IMR-90 (cell line): ENCODE data around the gene BUD23. TPM values are rescaled to one million over a fixed set of nuclear protein-coding genes. Genes with fewer than 3 reads are reported as not detected.

Experiments
- ATAC-seq: fragments of 200-7000 bp; cut with Tn5 transposase; 2 replicates; pipeline ENCODE4 v1.9.1; 2020; ENCODE audit warnings: low read depth, mild to moderate bottlenecking, moderate library complexity
- BruUV-seq: library from RNA; stranded (reverse); fragments of 400-500 nt; replicated peaks from 2 replicates; lab custom pipeline; 2021; lab: Mats Ljungman, UMichigan
- CTCF ChIA-PET: fragments of 300-600 bp; formaldehyde crosslinking; extraction: SDS; loops from one replicate; lab custom pipeline; 2021; ENCODE audit warnings: antibody characterized with exemption; lab: Yijun Ruan, JAX
- POLR2A ChIA-PET: fragments of 300-600 bp; sonication (Branson Sonifier 250); formaldehyde crosslinking; loops from one replicate; lab custom pipeline; 2022; ENCODE audit warnings: antibody characterized with exemption; ENCODE audit not compliant: unreplicated experiment; lab: Charles Lee
- DNase-seq: peaks from one replicate; pipeline ENCODE4 v3.0.0; 2013
- H2AFZ ChIP-seq: replicated peaks from 2 replicates; pipeline ENCODE3; 2013; ENCODE audit warnings: low read length, mild to moderate bottlenecking; ENCODE audit not compliant: poor library complexity
- H2AK5ac ChIP-seq: 2 replicates; pipeline ENCODE4 v1.6.1; 2013; ENCODE audit warnings: low read depth, low read length, inconsistent platforms
- H2AK9ac ChIP-seq: replicated peaks from 2 replicates; pipeline ENCODE3; 2013; ENCODE audit warnings: mild to moderate bottlenecking, low read depth, low read length, moderate library complexity; ENCODE audit not compliant: poor library complexity
- H2BK120ac ChIP-seq: 2 replicates; pipeline ENCODE4 v1.6.1; 2013; ENCODE audit warnings: low read depth, low read length, inconsistent platforms
- H2BK15ac ChIP-seq: 3 replicates; pipeline ENCODE4 v1.6.1; 2013; ENCODE audit warnings: low read depth, low read length, inconsistent platforms
- H2BK20ac ChIP-seq: 2 replicates; pipeline ENCODE4 v1.6.1; 2013; ENCODE audit warnings: low read depth, mild to moderate bottlenecking, inconsistent platforms, low read length, moderate library complexity
- H2BK5ac ChIP-seq: 2 replicates; pipeline ENCODE4 v1.6.1; 2013; ENCODE audit warnings: mild to moderate bottlenecking, low read depth, low read length, inconsistent platforms; ENCODE audit not compliant: poor library complexity, severe bottlenecking
- H3K14ac ChIP-seq: replicated peaks from 2 replicates; pipeline ENCODE4 v1.6.1; 2013; ENCODE audit warnings: low read depth, low read length, inconsistent platforms
- H3K18ac ChIP-seq: 2 replicates; pipeline ENCODE4 v1.6.1; 2013; ENCODE audit warnings: low read depth, low read length, control low read depth
- H3K23ac ChIP-seq: 2 replicates; pipeline ENCODE4 v1.6.1; 2013; ENCODE audit warnings: low read depth, low read length, inconsistent platforms
- H3K27ac ChIP-seq: 2 replicates; pipeline ENCODE4 v1.5.1; 2013; ENCODE audit warnings: mild to moderate bottlenecking, control low read depth, low read length; ENCODE audit not compliant: insufficient read depth
- H3K27me3 ChIP-seq: 2 replicates; pipeline ENCODE4 v1.6.1; 2013; ENCODE audit warnings: low read length; ENCODE audit not compliant: control insufficient read depth, insufficient read depth
- H3K36me3 ChIP-seq: 2 replicates; pipeline ENCODE4 v1.6.1; 2013; ENCODE audit warnings: low read length, mixed read lengths; ENCODE audit not compliant: control insufficient read depth, insufficient read depth
- H3K4ac ChIP-seq: 2 replicates; pipeline ENCODE4 v1.6.1; 2013; ENCODE audit warnings: low read depth, low read length, inconsistent platforms
- H3K4me1 ChIP-seq: 2 replicates; pipeline ENCODE4 v1.6.1; 2013; ENCODE audit warnings: low read length, mixed read lengths; ENCODE audit not compliant: control insufficient read depth, insufficient read depth
- H3K4me2 ChIP-seq: 2 replicates; pipeline ENCODE4 v1.6.1; 2013; ENCODE audit warnings: low read depth, mild to moderate bottlenecking, control low read depth, low read length, moderate library complexity
- H3K4me3 ChIP-seq: 2 replicates; pipeline ENCODE4 v1.5.1; 2013; ENCODE audit warnings: low read depth, mild to moderate bottlenecking, control low read depth, low read length, moderate library complexity; ENCODE audit not compliant: insufficient read depth
- H3K56ac ChIP-seq: 2 replicates; pipeline ENCODE4 v1.6.1; 2013; ENCODE audit warnings: low read length, inconsistent platforms; ENCODE audit not compliant: insufficient read depth; ENCODE audit errors: extremely low read depth
- H3K79me1 ChIP-seq, 2 experiments: 2 replicates each; pipeline ENCODE4 v1.6.1; 2013; ENCODE audit warnings: low read length in 2 of 2, inconsistent platforms in 1 of 2, low read depth in 1 of 2
- H3K9ac ChIP-seq: 2 replicates; pipeline ENCODE4 v1.6.1; 2013; ENCODE audit warnings: low read depth, low read length, control low read depth
- H3K9me1 ChIP-seq: 2 replicates; pipeline ENCODE4 v1.6.1; 2013; ENCODE audit warnings: low read length, inconsistent platforms; ENCODE audit not compliant: insufficient read depth
- H3K9me3 ChIP-seq: 2 replicates; pipeline ENCODE4 v1.6.1; 2013; ENCODE audit warnings: low read length; ENCODE audit not compliant: control insufficient read depth, insufficient read depth
- H4K20me1 ChIP-seq: 2 replicates; pipeline ENCODE4 v1.6.1; 2013; ENCODE audit warnings: low read length, inconsistent platforms; ENCODE audit not compliant: insufficient read depth
- H4K5ac ChIP-seq: 2 replicates; pipeline ENCODE4 v1.6.1; 2013; ENCODE audit warnings: mild to moderate bottlenecking, low read depth, low read length, control low read depth
- H4K8ac ChIP-seq, 2 experiments: 2 replicates each; pipeline ENCODE4 v1.6.1; 2013; ENCODE audit warnings: low read depth in 2 of 2, low read length in 2 of 2, control low read depth in 1 of 2, inconsistent platforms in 1 of 2
- H4K91ac ChIP-seq: 2 replicates; pipeline ENCODE4 v1.6.1; 2013; ENCODE audit warnings: low read depth, low read length, inconsistent platforms; ENCODE audit not compliant: insufficient read depth
- CEBPB ChIP-seq: IDR thresholded peaks from 2 replicates; pipeline ENCODE4 v1.6.1; 2012; ENCODE audit warnings: low read depth, low read length, improper control_type of control experiment
- ELK1 ChIP-seq: fragments of 150-350 bp; IDR thresholded peaks from 2 replicates; pipeline ENCODE4 v1.6.1; 2016; ENCODE audit warnings: low read depth, mild to moderate bottlenecking, low read length, moderate library complexity, borderline replicate concordance
- MAZ ChIP-seq: IDR thresholded peaks from 2 replicates; pipeline ENCODE4 v1.6.1; 2012; ENCODE audit warnings: low read depth, mild to moderate bottlenecking, low read length, improper control_type of control experiment, moderate library complexity, borderline replicate concordance
- MXI1 ChIP-seq: IDR thresholded peaks from 2 replicates; pipeline ENCODE4 v1.6.1; 2012; ENCODE audit warnings: low read depth, mild to moderate bottlenecking, low read length, moderate library complexity, borderline replicate concordance
- POLR2A ChIP-seq: IDR thresholded peaks from 2 replicates; pipeline ENCODE4 v1.6.1; 2012; ENCODE audit warnings: mild to moderate bottlenecking, low read depth, low read length
- RCOR1 ChIP-seq: IDR thresholded peaks from 2 replicates; pipeline ENCODE4 v1.6.1; 2012; ENCODE audit warnings: mild to moderate bottlenecking, low read length, improper control_type of control experiment; ENCODE audit not compliant: insufficient replicate concordance
- RFX5 ChIP-seq: IDR thresholded peaks from 2 replicates; pipeline ENCODE4 v1.8.0; 2012; ENCODE audit warnings: low read depth, mild to moderate bottlenecking, low read length, moderate library complexity
- USF2 ChIP-seq: fragments of 150-350 bp; IDR thresholded peaks from 2 replicates; pipeline ENCODE4 v1.6.1; 2017; ENCODE audit warnings: mild to moderate bottlenecking, antibody characterized with exemption, low read length, low read depth
- WGBS, 2 experiments: methylation state at CpG; one replicate each; pipeline versions ENCODE4 v1.1.5 to v1.1.7; 2013; ENCODE audit warnings: missing lambda C conversion rate in 2 of 2; ENCODE audit not compliant: insufficient read length in 1 of 2; ENCODE audit errors: extremely low coverage in 2 of 2; 5-methylcytosine and 5-hydroxymethylcytosine counted together
- dilution Hi-C: fragments of 300-500 bp; cut with HindIII; formaldehyde crosslinking; loops from one replicate; pipeline ENCODE4 v1.14.3; 2018; ENCODE audit warnings: low sequenced_read_pairs; ENCODE audit not compliant: unreplicated experiment
- in situ Hi-C: fragments of 300-500 bp; cut with MboI; formaldehyde crosslinking; loops from 3 replicates; pipeline ENCODE4 v1.14.3; 2019; ENCODE audit warnings: low sequenced_read_pairs, inconsistent platforms, mixed read lengths
- intact Hi-C: fragments of 100-400 bp; cut with micrococcal nuclease; formaldehyde crosslinking; loops from 2 replicates; pipeline ENCODE4 v1.10.0; 2022
- polyA plus RNA-seq, 3 experiments: library from polyadenylated mRNA; depleted of rRNA; stranded (reverse); fragments of >200 nt; gene quantifications; 2 replicates each; pipeline ENCODE4 v1.2.3, GENCODE V29; 2012; ENCODE audit warnings: low replicate concordance in 1 of 3
- total RNA-seq: library from RNA; depleted of rRNA; stranded (reverse); fragments of >200 nt; gene quantifications from 2 replicates; pipeline ENCODE4 v1.2.3, GENCODE V29; 2012
- TF ChIP-seq, protein P1 (sequence below): conservative IDR thresholded peaks from 2 replicates; pipeline ENCODE4 v1.5.1; 2012; ENCODE audit warnings: mild to moderate bottlenecking, low read depth, low read length, improper control_type of control experiment

The BUD23 gene
- total and polyA plus RNA-seq, 2 of the 4 experiments (the other 2 are of a cell fraction), result 35.7 to 65.2 TPM

- TF ChIP-seq RFX5 (no peak), MAZ (no peak), ELK1 (no peak), POLR2A (no peak), RCOR1 (no peak), USF2 (no peak), CEBPB (no peak), MXI1 (no peak)
- TF ChIP-seq, protein P1, sequence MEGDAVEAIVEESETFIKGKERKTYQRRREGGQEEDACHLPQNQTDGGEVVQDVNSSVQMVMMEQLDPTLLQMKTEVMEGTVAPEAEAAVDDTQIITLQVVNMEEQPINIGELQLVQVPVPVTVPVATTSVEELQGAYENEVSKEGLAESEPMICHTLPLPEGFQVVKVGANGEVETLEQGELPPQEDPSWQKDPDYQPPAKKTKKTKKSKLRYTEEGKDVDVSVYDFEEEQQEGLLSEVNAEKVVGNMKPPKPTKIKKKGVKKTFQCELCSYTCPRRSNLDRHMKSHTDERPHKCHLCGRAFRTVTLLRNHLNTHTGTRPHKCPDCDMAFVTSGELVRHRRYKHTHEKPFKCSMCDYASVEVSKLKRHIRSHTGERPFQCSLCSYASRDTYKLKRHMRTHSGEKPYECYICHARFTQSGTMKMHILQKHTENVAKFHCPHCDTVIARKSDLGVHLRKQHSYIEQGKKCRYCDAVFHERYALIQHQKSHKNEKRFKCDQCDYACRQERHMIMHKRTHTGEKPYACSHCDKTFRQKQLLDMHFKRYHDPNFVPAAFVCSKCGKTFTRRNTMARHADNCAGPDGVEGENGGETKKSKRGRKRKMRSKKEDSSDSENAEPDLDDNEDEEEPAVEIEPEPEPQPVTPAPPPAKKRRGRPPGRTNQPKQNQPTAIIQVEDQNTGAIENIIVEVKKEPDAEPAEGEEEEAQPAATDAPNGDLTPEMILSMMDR, result no peak
- ATAC-seq (0 out of 2 replicates have a peak, but pooled peaks have one; percentile 1), DNase-seq (no peak)
- peaks cover 16% of the 10 kb centered on the region; the same call in 1 of the 2 replicates for H4K20me1 ChIP-seq
- POLR2A ChIA-PET, result no interaction called here
- H3K9me1 ChIP-seq, result peaks cover 7% of the 10 kb centered on the region; the same call in 1 of the 2 replicates
- peaks cover 13% of the 10 kb centered on the region for H3K4me1 ChIP-seq
- H3K27ac ChIP-seq, result peak overlapping the region; percentile 93
- H3K79me1 ChIP-seq, result peaks cover 59 to 87% of the 10 kb centered on the region in 2 experiments
- peak overlapping the region; percentile 84 for H2BK5ac ChIP-seq
- H3K14ac ChIP-seq, result 0 out of 2 replicates have a peak overlapping the region, but pooled peaks have one; percentile 90
- H2BK20ac ChIP-seq, result no peak overlapping the region
- peak overlapping the region; percentile 98 for H4K5ac ChIP-seq
- peak overlapping the region; percentile 98 for H3K4me2 ChIP-seq
- H3K27me3 ChIP-seq, result no peaks in the 10 kb centered on the region
- no peak overlapping the region; the same call in 1 of the 2 replicates for H3K18ac ChIP-seq
- H3K56ac ChIP-seq, result peak overlapping the region; percentile 38; the same call in 1 of the 2 replicates
- WGBS, 2 experiments, result 2% methylated on average over 23 of the region's 33 CpGs; no CpG with 5 or more reads in 1 of the 2 experiments
- peak overlapping the region; percentile 96 for H3K4me3 ChIP-seq
- peak overlapping the region; percentile 84 for H2AK9ac ChIP-seq
- H2AFZ ChIP-seq, result peak overlapping the region; percentile 100
- peak overlapping the region; percentile 83 for H3K4ac ChIP-seq
- H3K9ac ChIP-seq, result peak overlapping the region; percentile 88
- no TSS peak for BruUV-seq
- peak overlapping the region; percentile 92 for H3K23ac ChIP-seq
- in situ Hi-C loops, result no loop called here
- CTCF ChIA-PET, result no interaction called here
- H2AK5ac ChIP-seq, result 0 out of 2 replicates have a peak overlapping the region, but pooled peaks have one; percentile 31
- H4K8ac ChIP-seq, result peak overlapping the region; percentile 74 to 99
- dilution Hi-C loops, result no loop called here
- H3K9me3 ChIP-seq, result no peaks in the 10 kb centered on the region
- H2BK120ac ChIP-seq, result 0 out of 2 replicates have a peak overlapping the region, but pooled peaks have one; percentile 11
- no peak overlapping the region for H2BK15ac ChIP-seq
- H4K91ac ChIP-seq, result no peak overlapping the region
- intact Hi-C loops, result loop anchor here (1.0 to 5.0 kb wide), 3 partner anchors 35 to 168 kb away; partner anchors contain the start of gene STX1A
- peaks cover 16% of the 10 kb centered on the region for H3K36me3 ChIP-seq
Observed at GRCh38 chr7:73682745-73683055, 697 bp upstream of the BUD23 start.
